WTC11 (cell line): Measurements from ENCODE around the gene UBASH3B. TPM values are rescaled to one million over a fixed set of nuclear protein-coding genes. Genes with fewer than 3 reads are reported as not detected.

Experiments used
- ATAC-seq: fragments of 200-7000 bp; cut with Tn5 transposase; 2 replicates; pipeline ENCODE4 v1.10.0; 2021; ENCODE audit warnings: mild to moderate bottlenecking, moderate library complexity
- CTCF ChIA-PET: fragments of 300-600 bp; sonication (Branson Sonifier 250); formaldehyde crosslinking; loops from one replicate; lab custom pipeline; 2021; ENCODE audit warnings: antibody characterized with exemption; lab: Charles Lee
- POLR2A ChIA-PET: fragments of 350-600 bp; sonication (Branson Sonifier 250); formaldehyde crosslinking; loops from one replicate; lab custom pipeline; 2021; ENCODE audit warnings: antibody characterized with exemption; lab: Charles Lee
- DNase-seq: peaks from one replicate; pipeline ENCODE4 v3.0.0; 2021; ENCODE audit warnings: low spot score
- H3K27ac Mint-ChIP-seq: 2 replicates; pipeline ENCODE4 v1.8.0; 2021; ENCODE audit warnings: mixed read lengths
- H3K27me3 Mint-ChIP-seq: 2 replicates; pipeline ENCODE4 v1.8.0; 2021; ENCODE audit warnings: low read depth, mild to moderate bottlenecking, moderate library complexity, mixed read lengths
- H3K36me3 Mint-ChIP-seq: 2 replicates; pipeline ENCODE4 v1.8.0; 2021; ENCODE audit warnings: mixed read lengths
- H3K4me1 Mint-ChIP-seq: 2 replicates; pipeline ENCODE4 v1.8.0; 2022; ENCODE audit warnings: mixed read lengths
- H3K4me3 Mint-ChIP-seq: 2 replicates; pipeline ENCODE4 v1.8.0; 2021; ENCODE audit warnings: mild to moderate bottlenecking, moderate library complexity, mixed read lengths
- H3K9me3 Mint-ChIP-seq: 2 replicates; pipeline ENCODE4 v1.8.0; 2021; ENCODE audit warnings: mixed read lengths
- ATF1 ChIP-seq: sonication (generic); formaldehyde crosslinking; IDR thresholded peaks from 2 replicates; pipeline ENCODE4 v1.8.1; 2023; ENCODE audit warnings: mild to moderate bottlenecking, moderate library complexity, missing genetic modification reagents
- FOXJ3 ChIP-seq: sonication (generic); formaldehyde crosslinking; IDR thresholded peaks from 2 replicates; pipeline ENCODE4 v1.9.0; 2021; ENCODE audit warnings: missing genetic modification reagents, mild to moderate bottlenecking, borderline replicate concordance
- FOXK1 ChIP-seq: sonication (generic); formaldehyde crosslinking; IDR thresholded peaks from 2 replicates; pipeline ENCODE4 v1.8.0; 2022; ENCODE audit warnings: mild to moderate bottlenecking, moderate library complexity, missing genetic modification reagents
- GRHL2 ChIP-seq: fragments of 250-450 bp; sonication (Bioruptor Pico); IDR thresholded peaks from 2 replicates; pipeline ENCODE4 v1.8.0; 2022; ENCODE audit warnings: mild to moderate bottlenecking, moderate library complexity; ENCODE audit not compliant: insufficient replicate concordance, severe bottlenecking
- MYBL2 ChIP-seq: sonication (generic); formaldehyde crosslinking; IDR thresholded peaks from 2 replicates; pipeline ENCODE4 v1.8.1; 2023; ENCODE audit warnings: mild to moderate bottlenecking, moderate library complexity, missing genetic modification reagents
- NR3C1 ChIP-seq: sonication (generic); formaldehyde crosslinking; conservative IDR thresholded peaks from 2 replicates; pipeline ENCODE4 v1.8.1; 2023; ENCODE audit warnings: low read depth, mild to moderate bottlenecking, missing genetic modification reagents
- OVOL2 ChIP-seq: fragments of 250-450 bp; sonication (Bioruptor Pico); IDR thresholded peaks from 2 replicates; pipeline ENCODE4 v1.9.0; 2021; ENCODE audit warnings: mild to moderate bottlenecking, borderline replicate concordance
- RORB ChIP-seq: fragments of 250-450 bp; sonication (Bioruptor Pico); IDR thresholded peaks from 2 replicates; pipeline ENCODE4 v1.9.0; 2021; ENCODE audit warnings: mild to moderate bottlenecking
- TCF7 ChIP-seq: sonication (generic); formaldehyde crosslinking; IDR thresholded peaks from 2 replicates; pipeline ENCODE4 v1.8.0; 2022; ENCODE audit warnings: mild to moderate bottlenecking, low read depth, missing genetic modification reagents, moderate library complexity
- TP53 ChIP-seq: sonication (generic); formaldehyde crosslinking; IDR thresholded peaks from 2 replicates; pipeline ENCODE4 v1.8.1; 2023; ENCODE audit warnings: mild to moderate bottlenecking, missing genetic modification reagents
- ZNF138 ChIP-seq: sonication (generic); formaldehyde crosslinking; conservative IDR thresholded peaks from 2 replicates; pipeline ENCODE4 v1.8.1; 2022; ENCODE audit warnings: mild to moderate bottlenecking, moderate library complexity, missing genetic modification reagents
- ZNF232 ChIP-seq: sonication (generic); formaldehyde crosslinking; IDR thresholded peaks from 2 replicates; pipeline ENCODE4 v1.8.0; 2022; ENCODE audit warnings: mild to moderate bottlenecking, missing genetic modification reagents
- ZNF532 ChIP-seq: fragments of 250-450 bp; sonication (Bioruptor Pico); IDR thresholded peaks from 2 replicates; pipeline ENCODE4 v1.9.0; 2021; ENCODE audit warnings: mild to moderate bottlenecking, borderline replicate concordance
- total RNA-seq: library from RNA; stranded (reverse); gene quantifications from 3 replicates; pipeline ENCODE4 v1.2.3, GENCODE V29; 2021
- TF ChIP-seq, protein P1 (sequence below): sonication (generic); formaldehyde crosslinking; IDR thresholded peaks from 2 replicates; pipeline ENCODE4 v1.8.0; 2022; ENCODE audit warnings: missing genetic modification reagents
- TF ChIP-seq, protein P2 (sequence below): sonication (generic); formaldehyde crosslinking; conservative IDR thresholded peaks from 2 replicates; pipeline ENCODE4 v1.8.1; 2022; ENCODE audit warnings: mild to moderate bottlenecking, missing genetic modification reagents
- TF ChIP-seq, protein P3 (sequence below): sonication (generic); formaldehyde crosslinking; IDR thresholded peaks from 2 replicates; pipeline ENCODE4 v1.8.0; 2022; ENCODE audit warnings: mild to moderate bottlenecking, missing genetic modification reagents
- TF ChIP-seq, protein P4 (sequence below): fragments of 250-450 bp; sonication (Bioruptor Pico); IDR thresholded peaks from 2 replicates; pipeline ENCODE4 v2.1.2; 2022; ENCODE audit warnings: mild to moderate bottlenecking, moderate library complexity
- TF ChIP-seq, protein P5 (sequence below): fragments of 250-450 bp; sonication (Bioruptor Pico); IDR thresholded peaks from 2 replicates; pipeline ENCODE4 v1.9.0; 2021; ENCODE audit warnings: moderate library complexity, mild to moderate bottlenecking, inconsistent platforms, borderline replicate concordance

The UBASH3B gene
- total RNA-seq, 1 experiment from 2014 or later: 21.1 TPM

DNA sequence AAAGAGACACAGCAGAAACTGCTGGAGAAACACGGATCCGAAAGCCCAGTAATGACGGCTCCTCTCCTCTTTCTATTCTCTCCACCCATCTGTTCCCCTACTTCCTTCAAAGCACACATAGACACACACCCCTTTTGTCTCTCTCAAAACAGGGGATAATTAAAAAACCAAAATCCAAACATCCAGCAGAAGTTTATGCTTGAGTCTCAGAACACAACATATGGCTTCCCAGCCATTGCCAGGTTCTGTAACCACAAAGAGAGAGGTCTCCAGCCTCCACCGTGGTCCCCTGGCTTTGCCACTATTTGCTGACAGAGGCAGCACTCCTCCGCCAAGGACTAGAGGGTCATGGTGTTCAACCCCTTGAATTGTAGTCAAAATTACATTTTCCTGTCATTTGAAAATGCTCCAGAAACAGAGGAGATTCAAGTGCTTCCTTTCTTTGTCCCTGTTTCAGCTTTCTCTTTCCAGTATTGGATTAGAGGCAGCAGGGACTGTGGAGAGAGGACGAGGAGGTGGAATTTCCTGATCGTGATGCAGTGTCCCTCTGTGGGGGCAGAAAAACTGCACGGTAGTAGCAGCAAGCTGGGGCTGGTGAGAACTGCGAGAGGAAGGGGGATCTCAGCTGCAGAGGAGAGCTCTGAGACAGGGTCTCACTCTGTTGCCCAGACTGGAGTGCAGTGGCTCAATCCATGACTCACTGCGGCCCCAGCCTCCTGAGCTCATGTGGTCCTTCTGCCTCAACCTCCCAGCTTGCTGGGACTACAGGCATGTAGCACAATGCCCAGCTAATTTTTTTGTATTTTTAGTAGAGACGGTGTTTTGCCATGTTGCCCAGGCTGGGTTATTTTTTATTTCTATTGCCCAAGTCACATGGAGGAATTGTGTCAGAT lies 60.3 kb downstream of the UBASH3B start:
- DNase-seq (no peak), ATAC-seq (no peak)
- CTCF ChIA-PET: interaction anchor here (1.1 kb wide), 1 partner anchor 60 kb away, joined by 3 read pairs; the partner anchor contains the start of gene UBASH3B
- H3K4me3 Mint-ChIP-seq: no peak overlapping the region
- no peaks in the 10 kb centered on the region for H3K36me3 Mint-ChIP-seq
- TF ChIP-seq, protein P1, sequence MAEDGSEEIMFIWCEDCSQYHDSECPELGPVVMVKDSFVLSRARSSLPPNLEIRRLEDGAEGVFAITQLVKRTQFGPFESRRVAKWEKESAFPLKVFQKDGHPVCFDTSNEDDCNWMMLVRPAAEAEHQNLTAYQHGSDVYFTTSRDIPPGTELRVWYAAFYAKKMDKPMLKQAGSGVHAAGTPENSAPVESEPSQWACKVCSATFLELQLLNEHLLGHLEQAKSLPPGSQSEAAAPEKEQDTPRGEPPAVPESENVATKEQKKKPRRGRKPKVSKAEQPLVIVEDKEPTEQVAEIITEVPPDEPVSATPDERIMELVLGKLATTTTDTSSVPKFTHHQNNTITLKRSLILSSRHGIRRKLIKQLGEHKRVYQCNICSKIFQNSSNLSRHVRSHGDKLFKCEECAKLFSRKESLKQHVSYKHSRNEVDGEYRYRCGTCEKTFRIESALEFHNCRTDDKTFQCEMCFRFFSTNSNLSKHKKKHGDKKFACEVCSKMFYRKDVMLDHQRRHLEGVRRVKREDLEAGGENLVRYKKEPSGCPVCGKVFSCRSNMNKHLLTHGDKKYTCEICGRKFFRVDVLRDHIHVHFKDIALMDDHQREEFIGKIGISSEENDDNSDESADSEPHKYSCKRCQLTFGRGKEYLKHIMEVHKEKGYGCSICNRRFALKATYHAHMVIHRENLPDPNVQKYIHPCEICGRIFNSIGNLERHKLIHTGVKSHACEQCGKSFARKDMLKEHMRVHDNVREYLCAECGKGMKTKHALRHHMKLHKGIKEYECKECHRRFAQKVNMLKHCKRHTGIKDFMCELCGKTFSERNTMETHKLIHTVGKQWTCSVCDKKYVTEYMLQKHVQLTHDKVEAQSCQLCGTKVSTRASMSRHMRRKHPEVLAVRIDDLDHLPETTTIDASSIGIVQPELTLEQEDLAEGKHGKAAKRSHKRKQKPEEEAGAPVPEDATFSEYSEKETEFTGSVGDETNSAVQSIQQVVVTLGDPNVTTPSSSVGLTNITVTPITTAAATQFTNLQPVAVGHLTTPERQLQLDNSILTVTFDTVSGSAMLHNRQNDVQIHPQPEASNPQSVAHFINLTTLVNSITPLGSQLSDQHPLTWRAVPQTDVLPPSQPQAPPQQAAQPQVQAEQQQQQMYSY (CRISPR knock-in tag): no peak
- TF ChIP-seq FOXK1 (no peak), TP53 (CRISPR knock-in tag) (no peak), ZNF232 (CRISPR knock-in tag) (no peak), OVOL2 (CRISPR knock-in tag) (no peak), TCF7 (CRISPR knock-in tag) (no peak), ZNF138 (CRISPR knock-in tag) (no peak), MYBL2 (CRISPR knock-in tag) (no peak), ZNF532 (CRISPR knock-in tag) (no peak), ATF1 (no peak), GRHL2 (no peak), FOXJ3 (CRISPR knock-in tag) (no peak), NR3C1 (CRISPR knock-in tag) (no peak), RORB (CRISPR knock-in tag) (no peak)
- TF ChIP-seq, protein P2, sequence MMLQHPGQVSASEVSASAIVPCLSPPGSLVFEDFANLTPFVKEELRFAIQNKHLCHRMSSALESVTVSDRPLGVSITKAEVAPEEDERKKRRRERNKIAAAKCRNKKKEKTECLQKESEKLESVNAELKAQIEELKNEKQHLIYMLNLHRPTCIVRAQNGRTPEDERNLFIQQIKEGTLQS (CRISPR knock-in tag): no peak
- TF ChIP-seq, protein P3, sequence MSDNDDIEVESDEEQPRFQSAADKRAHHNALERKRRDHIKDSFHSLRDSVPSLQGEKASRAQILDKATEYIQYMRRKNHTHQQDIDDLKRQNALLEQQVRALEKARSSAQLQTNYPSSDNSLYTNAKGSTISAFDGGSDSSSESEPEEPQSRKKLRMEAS (CRISPR knock-in tag): no peak
- TF ChIP-seq, protein P4, sequence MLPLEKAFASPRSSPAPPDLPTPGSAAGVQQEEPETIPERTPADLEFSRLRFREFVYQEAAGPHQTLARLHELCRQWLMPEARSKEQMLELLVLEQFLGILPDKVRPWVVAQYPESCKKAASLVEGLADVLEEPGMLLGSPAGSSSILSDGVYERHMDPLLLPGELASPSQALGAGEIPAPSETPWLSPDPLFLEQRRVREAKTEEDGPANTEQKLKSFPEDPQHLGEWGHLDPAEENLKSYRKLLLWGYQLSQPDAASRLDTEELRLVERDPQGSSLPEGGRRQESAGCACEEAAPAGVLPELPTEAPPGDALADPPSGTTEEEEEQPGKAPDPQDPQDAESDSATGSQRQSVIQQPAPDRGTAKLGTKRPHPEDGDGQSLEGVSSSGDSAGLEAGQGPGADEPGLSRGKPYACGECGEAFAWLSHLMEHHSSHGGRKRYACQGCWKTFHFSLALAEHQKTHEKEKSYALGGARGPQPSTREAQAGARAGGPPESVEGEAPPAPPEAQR: no peak
- TF ChIP-seq, protein P5, sequence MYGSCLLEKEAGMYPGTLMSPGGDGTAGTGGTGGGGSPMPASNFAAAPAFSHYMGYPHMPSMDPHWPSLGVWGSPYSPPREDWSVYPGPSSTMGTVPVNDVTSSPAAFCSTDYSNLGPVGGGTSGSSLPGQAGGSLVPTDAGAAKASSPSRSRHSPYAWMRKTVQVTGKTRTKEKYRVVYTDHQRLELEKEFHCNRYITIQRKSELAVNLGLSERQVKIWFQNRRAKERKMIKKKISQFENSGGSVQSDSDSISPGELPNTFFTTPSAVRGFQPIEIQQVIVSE (CRISPR knock-in tag): no peak
- no peaks in the 10 kb centered on the region for H3K9me3 Mint-ChIP-seq
- H3K27ac Mint-ChIP-seq: no peak overlapping the region
- no peaks in the 10 kb centered on the region for H3K27me3 Mint-ChIP-seq
- H3K4me1 Mint-ChIP-seq: peaks cover 9% of the 10 kb centered on the region
- POLR2A ChIA-PET: no interaction called here
